Measurements from ENCODE around the gene ZNF354C. TPM values are rescaled to one million over a fixed set of nuclear protein-coding genes. Genes with fewer than 3 reads are reported as not detected.

The ZNF354C gene
- total RNA-seq, 1 experiment from 2014 or later, result 0.07 TPM

- DNase-seq (ENCODE audit: low read depth, low spot score) (no peak), ATAC-seq (no peak)
- Histone ChIP-seq H3K9me2 (ENCODE audit: insufficient read depth) (no peaks in the 10 kb centered on the region), H3K9me3 (ENCODE audit: control insufficient read depth in 1 of 2, insufficient read depth in 1 of 2, low read depth in 1 of 2, low read length in 2 of 2) (no peaks in the 10 kb centered on the region; a peak in 1 of 4 replicates), H3K27me3 (ENCODE audit: insufficient read depth, low read length) (no peaks in the 10 kb centered on the region), H3K9ac (ENCODE audit: low read length) (no peak overlapping the region), H2AFZ (ENCODE audit: low read depth, low read length, poor library complexity, severe bottlenecking) (no peak overlapping the region), H3K4me3 (replicated peaks in 1 of 2; ENCODE audit: low read depth in 1 of 2, low read length in 2 of 2) (no peak overlapping the region), H3K4me2 (ENCODE audit: low read length) (no peak overlapping the region), H3K79me2 (ENCODE audit: insufficient read depth, low read length) (no peaks in the 10 kb centered on the region), H3K4me1 (ENCODE audit: control insufficient read depth in 1 of 2, insufficient read depth in 2 of 2, low read length in 2 of 2) (peaks cover 0 to under 1% of the 10 kb centered on the region in 2 experiments; a peak in 1 of 4 replicates), H3K36me3 (ENCODE audit: control insufficient read depth in 1 of 2, insufficient read depth in 2 of 2, low read length in 2 of 2) (no peaks in the 10 kb centered on the region), H4K20me1 (ENCODE audit: insufficient read depth) (no peaks in the 10 kb centered on the region), H3K27ac (ENCODE audit: low read depth, low read length) (no peak overlapping the region)
- ChIA-PET RAD21 (ENCODE audit: low non-redundant PET in 1 of 2, low total read pairs in 2 of 2, uncharacterized antibody in 2 of 2, unreplicated experiment in 2 of 2) (no interaction called here), CTCF (no interaction called here), POLR2A (no interaction called here)
- intact Hi-C loops (cut with micrococcal nuclease), result no loop called here
- TF ChIP-seq YY1 (IDR thresholded peaks at IDR 0.05; ENCODE audit: extremely low read depth, insufficient replicate concordance, low read depth, low read length) (no peak), FOSL1 (IDR thresholded peaks at IDR 0.05; ENCODE audit: low read depth) (no peak), ATF3 (IDR thresholded peaks at IDR 0.05) (no peak), SRF (IDR thresholded peaks at IDR 0.05; ENCODE audit: low read depth) (no peak), SP1 (IDR thresholded peaks at IDR 0.05; ENCODE audit: low read depth) (no peak), REST (IDR thresholded peaks at IDR 0.05; ENCODE audit: low read depth) (no peak), ZBTB33 (IDR thresholded peaks at IDR 0.05; ENCODE audit: extremely low read depth, insufficient replicate concordance, low read length) (no peak), CTCF (IDR thresholded peaks at IDR 0.05 in 2 of 3, conservative IDR thresholded peaks at IDR 0.05 in 1 of 3; ENCODE audit: borderline replicate concordance in 1 of 3, insufficient read depth in 1 of 3, low read depth in 2 of 3, low read length in 2 of 3) (no peak), CEBPB (IDR thresholded peaks at IDR 0.05; ENCODE audit: low read depth) (no peak), EZH2phosphoT487 (IDR thresholded peaks at IDR 0.05; ENCODE audit: borderline replicate concordance) (no peak), ZNF274 (IDR thresholded peaks at IDR 0.05; ENCODE audit: low read depth, low read length) (no peak), POLR2AphosphoS5 (IDR thresholded peaks at IDR 0.05; ENCODE audit: low read depth, low read length) (no peak), RAD21 (IDR thresholded peaks at IDR 0.05; ENCODE audit: low read depth) (no peak), JUND (IDR thresholded peaks at IDR 0.05) (no peak), MAX (IDR thresholded peaks at IDR 0.05) (no peak), EGR1 (IDR thresholded peaks at IDR 0.05; ENCODE audit: low read depth) (no peak), POLR2A (IDR thresholded peaks at IDR 0.05; ENCODE audit: borderline replicate concordance, extremely low read depth, insufficient read depth, insufficient read length) (no peak), TCF7L2 (IDR thresholded peaks at IDR 0.05; ENCODE audit: borderline replicate concordance, extremely low read depth, insufficient read depth, insufficient read length) (no peak), EZH2 (IDR thresholded peaks at IDR 0.05) (no peak)
- no TSS peak for BruUV-seq (replicated peaks)
Observed at GRCh38 chr5:179123491-179124272, 63.5 kb downstream of the ZNF354C start.
